Calu3 (cell line): ENCODE data around the gene ZNF513. TPM values are rescaled to one million over a fixed set of nuclear protein-coding genes. Genes with fewer than 3 reads are reported as not detected.

Experiments
- BruUV-seq: library from RNA; stranded (reverse); fragments of 400-500 nt; replicated peaks from 2 replicates; lab custom pipeline; 2021; lab: Mats Ljungman, UMichigan
- CTCF ChIA-PET: fragments of 300-600 bp; sonication (Branson Sonifier 250); formaldehyde crosslinking; loops from one replicate; lab custom pipeline; 2022; ENCODE audit warnings: antibody characterized with exemption; lab: Charles Lee
- DNase-seq: peaks from one replicate; pipeline ENCODE4 v3.0.0; 2022
- H3K27ac Mint-ChIP-seq: one replicate; pipeline ENCODE4 v1.8.0; 2022; ENCODE audit warnings: mixed read lengths; ENCODE audit not compliant: unreplicated experiment
- H3K27me3 Mint-ChIP-seq: one replicate; pipeline ENCODE4 v1.8.0; 2022; ENCODE audit warnings: mixed read lengths; ENCODE audit not compliant: unreplicated experiment
- H3K36me3 Mint-ChIP-seq: one replicate; pipeline ENCODE4 v1.8.0; 2022; ENCODE audit warnings: mild to moderate bottlenecking, moderate library complexity, mixed read lengths; ENCODE audit not compliant: insufficient read depth, unreplicated experiment
- H3K4me1 Mint-ChIP-seq: one replicate; pipeline ENCODE4 v1.8.0; 2022; ENCODE audit warnings: mild to moderate bottlenecking, low read depth, mixed read lengths; ENCODE audit not compliant: unreplicated experiment
- H3K4me3 Mint-ChIP-seq: one replicate; pipeline ENCODE4 v1.8.0; 2022; ENCODE audit warnings: mild to moderate bottlenecking, low read depth, moderate library complexity, mixed read lengths; ENCODE audit not compliant: unreplicated experiment
- H3K9me3 Mint-ChIP-seq: one replicate; pipeline ENCODE4 v1.8.0; 2022; ENCODE audit warnings: low read depth, mixed read lengths; ENCODE audit not compliant: unreplicated experiment
- intact Hi-C: fragments of 100-400 bp; cut with micrococcal nuclease; formaldehyde crosslinking; loops from one replicate; pipeline ENCODE4 v1.10.0; 2022; ENCODE audit not compliant: unreplicated experiment
- total RNA-seq: library from RNA; stranded (reverse); gene quantifications from 2 replicates; pipeline ENCODE4 v1.2.3, GENCODE V29; 2022
- TF ChIP-seq, protein P1 (sequence below): fragments of 200-600 bp; IDR thresholded peaks from one replicate; pipeline ENCODE4 v1.8.0; 2022; ENCODE audit warnings: antibody characterized with exemption; ENCODE audit not compliant: unreplicated experiment

Gene ZNF513
- total RNA-seq, 1 experiment from 2014 or later, result 10.6 TPM

GRCh38 chr2:27362678-27363420, 17.7 kb downstream of the ZNF513 start:
- H3K36me3 Mint-ChIP-seq, result peaks cover 47% of the 10 kb centered on the region
- intact Hi-C loops, result no loop called here

GRCh38 chr2:27356382-27357181, 24.0 kb downstream of the ZNF513 start, which contains the start of gene GTF3C2:
TSS of gene GTF3C2 (minus strand) at chr2:27356764. CDS start at chr2:27343554, 13,210 bp downstream.
- CTCF ChIA-PET, result interaction anchor here (1.0 kb wide), 1 partner anchor 36 kb away, joined by 3 read pairs; no protein-coding TSS in a partner anchor
- TF ChIP-seq, protein P1, sequence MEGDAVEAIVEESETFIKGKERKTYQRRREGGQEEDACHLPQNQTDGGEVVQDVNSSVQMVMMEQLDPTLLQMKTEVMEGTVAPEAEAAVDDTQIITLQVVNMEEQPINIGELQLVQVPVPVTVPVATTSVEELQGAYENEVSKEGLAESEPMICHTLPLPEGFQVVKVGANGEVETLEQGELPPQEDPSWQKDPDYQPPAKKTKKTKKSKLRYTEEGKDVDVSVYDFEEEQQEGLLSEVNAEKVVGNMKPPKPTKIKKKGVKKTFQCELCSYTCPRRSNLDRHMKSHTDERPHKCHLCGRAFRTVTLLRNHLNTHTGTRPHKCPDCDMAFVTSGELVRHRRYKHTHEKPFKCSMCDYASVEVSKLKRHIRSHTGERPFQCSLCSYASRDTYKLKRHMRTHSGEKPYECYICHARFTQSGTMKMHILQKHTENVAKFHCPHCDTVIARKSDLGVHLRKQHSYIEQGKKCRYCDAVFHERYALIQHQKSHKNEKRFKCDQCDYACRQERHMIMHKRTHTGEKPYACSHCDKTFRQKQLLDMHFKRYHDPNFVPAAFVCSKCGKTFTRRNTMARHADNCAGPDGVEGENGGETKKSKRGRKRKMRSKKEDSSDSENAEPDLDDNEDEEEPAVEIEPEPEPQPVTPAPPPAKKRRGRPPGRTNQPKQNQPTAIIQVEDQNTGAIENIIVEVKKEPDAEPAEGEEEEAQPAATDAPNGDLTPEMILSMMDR, result no peak
- peaks cover 2% of the 10 kb centered on the region for H3K9me3 Mint-ChIP-seq
- H3K4me1 Mint-ChIP-seq, result peaks cover 32% of the 10 kb centered on the region
- intact Hi-C loops, result loop anchor here (5.0 kb wide), 1 partner anchor 34 kb away; the partner anchor contains the start of gene MPV17
- H3K36me3 Mint-ChIP-seq, result peaks cover 51% of the 10 kb centered on the region
- no TSS peak for BruUV-seq
- H3K27me3 Mint-ChIP-seq, result no peaks in the 10 kb centered on the region
- peak within 1 kb of the TSS; percentile 96 for H3K27ac Mint-ChIP-seq
- H3K4me3 Mint-ChIP-seq, result peak within 1 kb of the TSS; percentile 92
- peak; percentile 94 for DNase-seq

More at GRCh38 chr2:27362678-27363420, 17.7 kb downstream of the ZNF513 start:
- no peaks in the 10 kb centered on the region for H3K27me3 Mint-ChIP-seq
- CTCF ChIA-PET, result no interaction called here
- no peak overlapping the region for H3K4me3 Mint-ChIP-seq
- peaks cover 2% of the 10 kb centered on the region for H3K9me3 Mint-ChIP-seq
- H3K4me1 Mint-ChIP-seq, result peaks cover 11% of the 10 kb centered on the region
- no peak for DNase-seq
- BruUV-seq, result no TSS peak
- TF ChIP-seq, protein P1, result no peak
- H3K27ac Mint-ChIP-seq, result no peak overlapping the region

DNA sequence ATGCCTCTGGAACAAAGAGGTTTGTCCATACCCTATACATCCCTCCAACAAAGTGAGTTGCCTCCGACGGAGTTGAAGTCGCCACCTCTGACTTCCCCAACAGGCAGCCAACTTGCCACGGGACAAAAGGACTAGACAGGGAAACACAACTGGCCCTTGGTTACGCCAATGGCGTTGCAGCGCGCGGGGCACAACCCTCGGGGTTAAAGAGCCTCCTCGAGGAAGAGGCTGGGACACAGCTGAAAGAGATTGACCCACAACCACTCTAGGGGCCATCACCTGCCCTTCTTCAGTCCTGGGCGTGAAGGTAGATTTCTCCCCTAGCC, 24.5 kb downstream of the ZNF513 start:
- TF ChIP-seq, protein P1, result no peak
- H3K27ac Mint-ChIP-seq, result peak overlapping the region; percentile 96
- H3K27me3 Mint-ChIP-seq, result no peaks in the 10 kb centered on the region
- peaks cover 49% of the 10 kb centered on the region for H3K36me3 Mint-ChIP-seq
- CTCF ChIA-PET, result no interaction called here
- H3K4me1 Mint-ChIP-seq, result peaks cover 33% of the 10 kb centered on the region
- peak overlapping the region; percentile 92 for H3K4me3 Mint-ChIP-seq
- DNase-seq, result peak; percentile 49
- intact Hi-C loops, result loop anchor here (5.0 kb wide), 1 partner anchor 34 kb away; the partner anchor contains the start of gene MPV17
- BruUV-seq, result TSS peak; percentile 61
- H3K9me3 Mint-ChIP-seq, result peaks cover 2% of the 10 kb centered on the region

GRCh38 chr2:27354597-27354927, 26.0 kb downstream of the ZNF513 start:
- Mint-ChIP-seq H3K27ac (no peak overlapping the region), H3K36me3 (peaks cover 43% of the 10 kb centered on the region), H3K4me3 (no peak overlapping the region), H3K27me3 (no peaks in the 10 kb centered on the region), H3K4me1 (peaks cover 33% of the 10 kb centered on the region), H3K9me3 (peaks cover 2% of the 10 kb centered on the region)
- no TSS peak for BruUV-seq
- TF ChIP-seq, protein P1, result no peak
- no peak for DNase-seq
- CTCF ChIA-PET, result interaction anchor here (0.6 to 0.7 kb wide), 2 partner anchors 196 to 232 kb away, joined by 3 read pairs; no protein-coding TSS in a partner anchor
- intact Hi-C loops, result no loop called here
